Endothelial cell of umbilical vein (primary cell): ENCODE measurements around the gene MC2R.

Source experiments
- CTCF ChIP-seq, 2 donors: IDR thresholded peaks; 1 replicate in 1 of 2; 2 replicates in 1 of 2; pipeline ENCODE4 v1.5.1; 2011; ENCODE audit warnings: low read length in 2 of 2, mild to moderate bottlenecking in 2 of 2, moderate library complexity in 2 of 2, control low read depth in 1 of 2, inconsistent platforms in 1 of 2, low read depth in 1 of 2; ENCODE audit not compliant: insufficient read depth in 1 of 2; ENCODE audit errors: extremely low read depth in 1 of 2
- EZH2 ChIP-seq: IDR thresholded peaks from 2 replicates; pipeline ENCODE4 v1.6.1; 2012; ENCODE audit warnings: borderline replicate concordance, low read depth, mild to moderate bottlenecking, moderate library complexity, low read length, inconsistent platforms; ENCODE audit not compliant: severe bottlenecking
- FOS ChIP-seq: IDR thresholded peaks from 2 replicates; pipeline ENCODE4 v1.6.1; 2011; ENCODE audit warnings: mild to moderate bottlenecking, low read length, moderate library complexity, borderline replicate concordance; ENCODE audit not compliant: insufficient read depth
- GATA2 ChIP-seq: IDR thresholded peaks from 2 replicates; pipeline ENCODE4 v1.7.0; 2011; ENCODE audit warnings: low read depth, mild to moderate bottlenecking, moderate library complexity, mixed read lengths, low read length; ENCODE audit not compliant: insufficient read length, insufficient read depth
- JUN ChIP-seq: IDR thresholded peaks from 2 replicates; pipeline ENCODE4 v1.6.1; 2011; ENCODE audit warnings: borderline replicate concordance, low read depth; ENCODE audit not compliant: insufficient read length, insufficient read depth
- MAX ChIP-seq: IDR thresholded peaks from 2 replicates; pipeline ENCODE4 v1.6.1; 2011; ENCODE audit not compliant: insufficient read depth, insufficient read length
- MYC ChIP-seq: IDR thresholded peaks from one replicate; pipeline ENCODE4 v1.6.1; 2011; ENCODE audit warnings: mild to moderate bottlenecking, low read depth, low read length
- POLR2A ChIP-seq: IDR thresholded peaks from 2 replicates; pipeline ENCODE4 v1.6.1; 2012; ENCODE audit warnings: low read depth, mild to moderate bottlenecking, control low read depth, low read length
- POLR2AphosphoS5 ChIP-seq: IDR thresholded peaks from 2 replicates; pipeline ENCODE4 v1.6.1; 2012; ENCODE audit warnings: low read depth, mild to moderate bottlenecking, control low read depth, low read length, moderate library complexity; ENCODE audit not compliant: insufficient read depth

GRCh38 chr18:13910501-13910900 lies 4.8 kb downstream of the MC2R start:
- no peak for TF ChIP-seq CTCF (IDR thresholded peaks at IDR 0.05; ENCODE audit: extremely low read depth in 1 of 2, insufficient read depth in 1 of 2, low read depth in 1 of 2, low read length in 2 of 2)
- no peak for TF ChIP-seq EZH2
- TF ChIP-seq POLR2AphosphoS5 = no peak
- no peak for TF ChIP-seq POLR2A
- no peak for TF ChIP-seq JUN
- no peak for TF ChIP-seq MAX
- TF ChIP-seq MYC = no peak
- TF ChIP-seq GATA2 = no peak
- no peak for TF ChIP-seq FOS
